Stromal cell of bone marrow (primary cell): ENCODE data around the gene POU4F1.

Source experiments
- DNase-seq: peaks from one replicate; pipeline ENCODE4 v3.0.0-alpha.2; 2012; ENCODE audit warnings: low read depth

POU4F1 gene

GRCh38 chr13:78606471-78607408 lies 3.4 kb upstream of the POU4F1 start:
- no peak for DNase-seq

GRCh38 chr13:78604782-78605611 lies 1.6 kb upstream of the POU4F1 start:
- DNase-seq = no peak

- no peak for DNase-seq
These were observed 652 bp downstream of the POU4F1 start for GRCh38 chr13:78602561-78603239.

- no peak for DNase-seq
These were observed 1.3 kb downstream of the POU4F1 start for GRCh38 chr13:78601874-78602560.

DNA sequence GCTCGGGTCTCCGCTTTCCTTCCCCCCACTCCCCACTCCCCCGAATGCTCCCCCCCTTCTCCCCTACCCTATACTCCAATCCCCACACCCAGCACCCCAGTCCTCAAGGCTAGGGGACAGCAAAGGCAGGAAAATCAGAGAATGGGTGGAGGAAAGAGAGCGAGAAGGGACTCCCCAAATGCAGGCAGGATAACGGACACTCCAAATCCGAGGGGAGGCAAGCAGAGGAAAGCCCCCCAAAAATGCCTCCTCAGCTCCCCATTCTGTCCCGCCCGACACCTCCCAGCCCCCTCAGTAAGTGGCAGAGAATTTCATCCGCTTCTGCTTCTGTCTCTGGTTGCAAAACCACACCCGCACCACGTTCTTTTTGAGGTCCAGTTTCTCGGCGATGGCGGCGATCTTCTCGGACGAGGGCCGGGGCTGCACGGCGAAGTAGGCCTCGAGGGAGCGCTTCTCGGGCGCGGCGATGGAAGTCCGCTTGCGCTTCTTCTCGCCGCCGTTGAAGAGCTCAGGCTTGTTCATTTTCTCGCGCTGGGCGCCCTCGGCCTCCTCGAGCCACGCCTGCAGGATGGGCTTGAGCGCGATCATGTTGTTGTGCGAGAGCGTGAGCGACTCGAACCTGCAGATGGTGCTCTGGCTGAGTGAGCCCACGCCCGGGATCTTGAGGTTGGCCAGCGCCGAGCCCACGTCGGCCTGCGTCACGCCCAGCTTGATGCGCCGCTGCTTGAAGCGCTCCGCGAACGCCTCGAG lies 2.1 kb downstream of the POU4F1 start:
- no peak for DNase-seq

DNA sequence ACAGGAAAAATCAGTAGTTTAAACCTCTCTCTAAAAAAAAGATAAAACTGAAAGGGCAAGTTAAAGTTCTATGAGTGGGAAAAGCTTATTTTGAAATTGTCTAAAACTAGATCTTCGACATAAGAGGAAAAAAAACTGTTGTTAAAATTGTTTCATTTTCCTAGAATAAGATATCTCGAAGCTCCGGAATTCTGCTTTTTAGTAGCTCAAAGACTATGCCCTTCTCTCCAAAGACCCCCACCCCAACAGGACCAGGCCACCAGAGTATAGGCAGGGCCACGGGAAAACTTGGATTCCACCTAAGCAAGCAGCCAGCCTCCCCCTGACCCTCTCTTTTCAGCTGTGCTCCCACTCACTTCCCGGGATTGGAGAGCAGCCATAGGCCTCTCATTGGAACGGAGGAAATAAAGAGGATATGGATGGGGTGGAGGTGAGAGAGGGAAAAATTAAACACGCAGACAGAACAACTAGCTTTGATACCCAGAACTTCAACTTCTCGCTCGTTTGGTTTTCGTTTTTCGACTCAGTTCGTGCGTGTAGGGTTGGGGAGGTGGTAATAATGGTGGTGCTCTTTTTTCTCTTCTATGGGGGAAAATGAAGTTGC lies 3.0 kb downstream of the POU4F1 start:
- no peak for DNase-seq

- DNase-seq = no peak
These were observed 3.6 kb downstream of the POU4F1 start for GRCh38 chr13:78599645-78600279.

GRCh38 chr13:78598966-78599644 lies 4.2 kb downstream of the POU4F1 start:
- DNase-seq = no peak

DNA sequence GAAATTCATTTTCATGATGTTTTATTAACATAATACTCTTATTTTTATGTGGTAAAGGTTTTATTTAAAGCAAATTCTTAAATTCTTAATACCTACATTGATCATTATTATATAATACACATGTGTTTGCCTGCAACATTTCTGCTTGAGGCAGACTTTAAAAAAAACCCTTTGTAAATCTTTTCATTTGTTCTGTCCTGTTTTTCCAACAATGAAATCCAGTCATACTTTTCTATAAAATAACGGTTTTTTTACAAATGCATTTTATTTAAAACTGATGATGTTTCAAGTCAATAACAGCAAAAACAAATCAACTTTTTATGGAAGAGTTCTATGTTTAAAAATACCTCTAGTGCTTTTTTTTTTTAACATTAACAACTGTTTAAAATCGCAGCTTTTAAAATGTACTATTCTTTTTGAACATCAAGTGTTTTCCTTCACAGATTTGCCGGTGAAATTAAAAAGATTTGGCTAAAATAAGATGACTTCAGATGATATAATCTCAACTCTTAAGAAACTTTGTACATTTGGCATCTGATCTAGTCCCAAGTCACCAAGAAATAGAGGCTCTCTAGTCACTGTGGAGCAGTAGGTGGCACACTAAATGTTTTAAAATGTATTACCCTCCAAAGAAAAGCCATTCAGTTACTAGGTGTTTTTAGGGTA lies 5.1 kb downstream of the POU4F1 start:
- DNase-seq = no peak

DNA sequence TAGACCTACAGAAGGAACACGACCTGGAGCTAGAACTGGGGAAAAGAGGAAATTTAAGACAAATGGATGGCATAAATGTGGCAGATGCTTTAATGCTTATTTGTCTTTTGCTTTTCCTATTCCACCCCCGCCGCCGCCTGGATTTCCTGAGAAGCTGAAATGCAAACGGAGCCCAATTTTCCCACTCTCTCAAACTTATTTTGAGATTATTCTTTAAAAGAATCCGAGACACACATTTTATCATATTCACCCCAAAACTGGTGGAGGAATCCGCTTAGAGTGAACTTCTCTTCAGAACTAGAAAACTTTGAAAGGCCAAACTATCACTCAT lies 5.8 kb downstream of the POU4F1 start:
- no peak for DNase-seq

GRCh38 chr13:78596736-78597601 lies 6.4 kb downstream of the POU4F1 start:
- no peak for DNase-seq

GRCh38 chr13:78596399-78596735 lies 7.0 kb downstream of the POU4F1 start:
- DNase-seq = no peak

DNA sequence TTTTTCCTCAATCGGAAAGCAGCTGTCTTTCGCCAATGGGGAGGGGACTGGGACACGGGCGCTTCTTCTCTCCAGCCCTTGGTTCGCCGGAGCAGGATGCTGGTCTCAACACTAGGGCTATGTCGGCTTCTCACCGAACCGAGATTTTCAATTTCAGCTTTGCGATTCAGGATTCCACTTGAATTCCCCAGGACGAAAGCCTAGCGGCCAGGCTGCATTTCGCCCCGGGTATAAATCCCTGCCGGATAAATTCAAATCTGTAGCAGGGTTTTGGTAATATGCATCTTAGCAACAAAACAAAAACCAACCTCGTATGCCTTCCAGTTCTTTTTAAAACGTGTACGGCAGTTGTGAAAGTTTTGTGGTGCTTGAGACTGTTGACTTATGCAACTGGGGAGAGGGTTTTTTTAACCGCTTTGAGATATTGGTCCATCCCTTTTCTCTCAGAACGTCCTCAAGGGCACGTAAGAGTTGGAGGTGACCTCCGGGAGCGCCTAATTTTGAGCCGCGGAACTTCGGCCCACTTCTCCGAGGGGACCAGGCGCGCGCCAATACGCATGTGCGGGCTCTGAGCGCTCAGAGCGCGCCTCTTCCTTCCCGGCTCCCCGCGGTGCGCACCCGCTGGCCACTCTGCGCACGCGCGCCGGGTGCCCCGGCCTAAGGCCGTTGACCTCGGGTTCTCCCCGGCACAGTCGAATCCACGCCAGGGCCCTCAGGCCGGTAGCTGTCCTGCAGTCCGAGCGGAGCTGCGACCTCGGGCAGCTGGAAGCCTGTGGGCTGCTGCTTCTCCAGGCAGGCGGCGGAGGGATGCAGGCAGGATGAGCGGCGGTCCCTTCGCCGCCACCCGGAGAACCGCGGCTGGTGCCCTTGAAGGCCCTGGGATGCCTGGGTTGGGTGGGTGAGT lies 7.6 kb downstream of the POU4F1 start:
- no peak for DNase-seq

DNA sequence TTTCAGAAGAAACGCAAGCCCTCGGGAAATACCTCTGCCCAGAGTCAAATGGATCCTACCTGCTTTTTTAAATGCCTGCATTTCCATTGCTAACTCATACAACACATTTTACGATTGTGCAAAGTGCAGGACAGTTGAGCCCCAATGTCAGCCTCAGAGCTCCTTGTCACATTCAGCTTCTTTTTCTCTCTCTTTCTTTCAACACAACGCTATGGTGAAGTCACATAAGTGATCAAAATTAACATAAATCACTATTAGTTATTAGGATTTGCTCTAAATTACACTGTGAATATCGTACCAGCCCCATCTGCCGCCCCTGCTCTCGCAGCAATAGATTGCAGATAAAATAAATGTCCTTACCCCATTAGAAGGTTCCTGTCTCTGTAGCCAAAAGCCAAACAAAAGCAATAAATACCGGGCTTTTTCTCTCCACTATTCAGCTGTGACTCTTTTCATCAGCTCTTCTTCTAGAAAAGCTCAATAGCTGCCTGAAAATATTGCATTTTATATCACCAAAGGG lies 8.8 kb downstream of the POU4F1 start:
- no peak for DNase-seq

DNA sequence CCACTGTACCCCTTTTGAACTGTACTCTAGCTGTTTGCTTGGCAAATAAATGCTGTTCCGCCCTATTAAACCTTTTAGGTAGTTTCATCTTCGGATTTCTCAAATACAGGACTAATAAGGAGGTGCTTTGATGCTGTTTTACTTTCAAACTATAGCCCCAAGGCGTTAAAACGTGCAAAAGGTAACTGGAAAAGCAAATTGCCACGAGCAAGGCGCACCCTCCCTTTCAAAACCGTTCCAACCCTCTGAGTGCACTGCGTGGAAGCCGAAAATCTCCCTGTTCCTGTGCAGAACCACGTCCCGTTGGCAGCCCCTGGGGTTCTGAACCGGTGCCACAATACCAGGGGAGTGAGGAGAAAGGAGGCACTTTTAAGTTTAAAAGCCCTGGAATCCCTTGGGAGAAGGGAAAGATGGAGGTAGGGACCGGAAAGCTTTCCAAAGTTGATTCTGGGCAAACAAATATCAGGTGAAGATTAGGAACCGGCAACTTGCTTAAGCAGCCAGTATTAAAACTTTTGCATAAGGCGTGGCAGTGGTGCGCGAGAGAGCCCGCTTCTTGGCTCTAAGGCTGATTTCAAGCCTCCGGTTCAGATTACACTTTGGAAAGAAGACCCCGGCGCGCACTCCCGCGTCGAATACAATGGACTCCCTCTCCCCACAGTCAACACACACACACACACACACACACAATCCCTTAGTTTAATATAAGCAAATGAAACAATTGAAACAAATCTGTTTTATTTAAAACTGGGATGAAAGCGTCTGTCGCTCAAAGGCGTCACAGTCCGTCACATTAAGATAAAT lies 9.5 kb downstream of the POU4F1 start:
- DNase-seq = no peak

DNA sequence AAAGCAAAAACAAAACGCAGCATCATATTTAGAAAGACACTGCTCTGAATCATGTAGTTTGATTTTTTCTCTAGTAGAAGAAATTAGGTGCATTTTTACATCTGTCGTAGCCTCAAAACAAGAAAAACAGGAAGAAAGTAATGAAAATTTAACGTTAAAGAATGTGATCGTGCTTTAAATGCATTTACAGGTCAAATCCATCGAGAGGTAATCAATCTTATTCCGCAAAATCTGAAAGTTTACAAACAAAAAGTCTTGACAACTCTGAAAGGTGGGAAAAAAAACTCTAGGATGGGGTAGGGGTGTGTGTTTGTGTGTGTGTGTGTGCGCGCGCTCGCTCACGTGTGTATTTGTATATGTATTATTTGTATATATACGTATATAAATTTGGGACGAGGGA lies 10.2 kb downstream of the POU4F1 start:
- DNase-seq = no peak
